Myometrial cell (primary cell): ENCODE measurements around the gene RILPL2. TPM values are rescaled to one million over a fixed set of nuclear protein-coding genes. Genes with fewer than 3 reads are reported as not detected.

ENCODE experiments used
- total RNA-seq: library from RNA; depleted of rRNA; stranded (reverse); fragments of >200 nt; gene quantifications from 2 replicates; pipeline ENCODE4 v1.2.3, GENCODE V29; 2015

Gene RILPL2, protein sequence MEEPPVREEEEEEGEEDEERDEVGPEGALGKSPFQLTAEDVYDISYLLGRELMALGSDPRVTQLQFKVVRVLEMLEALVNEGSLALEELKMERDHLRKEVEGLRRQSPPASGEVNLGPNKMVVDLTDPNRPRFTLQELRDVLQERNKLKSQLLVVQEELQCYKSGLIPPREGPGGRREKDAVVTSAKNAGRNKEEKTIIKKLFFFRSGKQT
- total RNA-seq, result 7.3 and 8.1 TPM in 2 replicates

GRCh38 chr12:123436017-123436964 is at the start of gene RILPL2:
RILPL2 (minus strand) TSS chr12:123436684; CDS start chr12:123436420, 264 bp downstream.

GRCh38 chr12:123457980-123458779 is 21.7 kb upstream of the RILPL2 start, which contains the start of gene SNRNP35:
SNRNP35 (plus strand) TSS chr12:123458139; CDS start chr12:123465541, 7,402 bp downstream.

Other genes with a start within 250 kb of the RILPL2 start
- gene MPHOSPH9, start 203.5 kb downstream of the RILPL2 start, total RNA-seq, result 34.6 and 60.6 TPM in 2 replicates
- gene MTRFR, start 203.2 kb downstream of the RILPL2 start, total RNA-seq, result 10.1 and 10.7 TPM in 2 replicates
- gene CDK2AP1, start 164.8 kb downstream of the RILPL2 start, total RNA-seq, result 226 and 280 TPM in 2 replicates
- gene SBNO1, start 71.8 kb downstream of the RILPL2 start, total RNA-seq, result 15.0 and 19.7 TPM in 2 replicates
- gene KMT5A, start 52.6 kb downstream of the RILPL2 start, total RNA-seq, result 44.7 and 51.6 TPM in 2 replicates
- 10.8 and 11.5 TPM in 2 replicates for gene SNRNP35, start 21.5 kb upstream of the RILPL2 start, total RNA-seq
- 13.8 and 16.1 TPM in 2 replicates for gene RILPL1, start 97.0 kb upstream of the RILPL2 start, total RNA-seq
- 252 and 307 TPM in 2 replicates for gene TMED2, start 147.9 kb upstream of the RILPL2 start, total RNA-seq
- gene DDX55, start 165.4 kb upstream of the RILPL2 start, total RNA-seq, result 11.2 and 12.1 TPM in 2 replicates
- 79.6 and 90.7 TPM in 2 replicates for gene EIF2B1, start 197.0 kb upstream of the RILPL2 start, total RNA-seq
- gene GTF2H3, start 197.1 kb upstream of the RILPL2 start, total RNA-seq, result 37.7 and 45.8 TPM in 2 replicates
- gene TCTN2, start 234.4 kb upstream of the RILPL2 start, total RNA-seq, result 13.5 and 14.4 TPM in 2 replicates